Measurements from ENCODE around the gene ERCC6L2. TPM values are rescaled to one million over a fixed set of nuclear protein-coding genes. Genes with fewer than 3 reads are reported as not detected.

The ERCC6L2 gene
- polyA plus RNA-seq, 1 donor from 2014 or later = 72.6 TPM

DNA sequence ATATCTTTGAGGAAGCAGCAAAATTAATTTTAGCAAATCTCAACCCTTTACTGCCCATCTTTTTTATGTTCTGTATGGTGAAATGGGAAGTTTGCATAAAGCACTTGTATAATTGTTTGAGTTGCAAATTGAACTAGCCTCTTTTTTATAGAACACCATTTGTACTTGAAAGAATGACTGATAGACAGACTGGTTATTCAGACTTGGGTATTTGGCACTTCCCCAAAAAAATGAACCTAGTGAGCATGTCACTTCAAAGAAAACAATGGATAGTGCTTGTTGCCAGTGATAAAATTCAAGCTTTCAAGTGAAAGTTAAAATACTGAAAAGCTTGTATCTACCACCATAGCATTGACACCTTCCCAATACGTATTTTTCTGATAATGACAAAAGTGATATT, 115.8 kb downstream of the ERCC6L2 start:
- no peaks in the 10 kb centered on the region for H3K79me2 ChIP-seq (replicated peaks; ENCODE audit: insufficient read depth, low read length)
- no peak overlapping the region for H3K4me3 ChIP-seq (ENCODE audit: low read length)
- no peaks in the 10 kb centered on the region for H3K36me3 ChIP-seq (ENCODE audit: insufficient read depth, low read length)
- TF ChIP-seq, protein P1, sequence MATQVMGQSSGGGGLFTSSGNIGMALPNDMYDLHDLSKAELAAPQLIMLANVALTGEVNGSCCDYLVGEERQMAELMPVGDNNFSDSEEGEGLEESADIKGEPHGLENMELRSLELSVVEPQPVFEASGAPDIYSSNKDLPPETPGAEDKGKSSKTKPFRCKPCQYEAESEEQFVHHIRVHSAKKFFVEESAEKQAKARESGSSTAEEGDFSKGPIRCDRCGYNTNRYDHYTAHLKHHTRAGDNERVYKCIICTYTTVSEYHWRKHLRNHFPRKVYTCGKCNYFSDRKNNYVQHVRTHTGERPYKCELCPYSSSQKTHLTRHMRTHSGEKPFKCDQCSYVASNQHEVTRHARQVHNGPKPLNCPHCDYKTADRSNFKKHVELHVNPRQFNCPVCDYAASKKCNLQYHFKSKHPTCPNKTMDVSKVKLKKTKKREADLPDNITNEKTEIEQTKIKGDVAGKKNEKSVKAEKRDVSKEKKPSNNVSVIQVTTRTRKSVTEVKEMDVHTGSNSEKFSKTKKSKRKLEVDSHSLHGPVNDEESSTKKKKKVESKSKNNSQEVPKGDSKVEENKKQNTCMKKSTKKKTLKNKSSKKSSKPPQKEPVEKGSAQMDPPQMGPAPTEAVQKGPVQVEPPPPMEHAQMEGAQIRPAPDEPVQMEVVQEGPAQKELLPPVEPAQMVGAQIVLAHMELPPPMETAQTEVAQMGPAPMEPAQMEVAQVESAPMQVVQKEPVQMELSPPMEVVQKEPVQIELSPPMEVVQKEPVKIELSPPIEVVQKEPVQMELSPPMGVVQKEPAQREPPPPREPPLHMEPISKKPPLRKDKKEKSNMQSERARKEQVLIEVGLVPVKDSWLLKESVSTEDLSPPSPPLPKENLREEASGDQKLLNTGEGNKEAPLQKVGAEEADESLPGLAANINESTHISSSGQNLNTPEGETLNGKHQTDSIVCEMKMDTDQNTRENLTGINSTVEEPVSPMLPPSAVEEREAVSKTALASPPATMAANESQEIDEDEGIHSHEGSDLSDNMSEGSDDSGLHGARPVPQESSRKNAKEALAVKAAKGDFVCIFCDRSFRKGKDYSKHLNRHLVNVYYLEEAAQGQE (IDR thresholded peaks at IDR 0.05; ENCODE audit: borderline replicate concordance) = no peak
- TF ChIP-seq MXI1 (conservative IDR thresholded peaks at IDR 0.05; ENCODE audit: poor library complexity, severe bottlenecking) (no peak), POLR2AphosphoS5 (IDR thresholded peaks at IDR 0.05) (no peak), EZH2 (IDR thresholded peaks at IDR 0.05; ENCODE audit: borderline replicate concordance, insufficient read depth, low read length, poor library complexity, severe bottlenecking) (no peak), TAF1 (IDR thresholded peaks at IDR 0.05; ENCODE audit: low read depth) (no peak), SMC3 (conservative IDR thresholded peaks at IDR 0.05; ENCODE audit: poor library complexity) (no peak), RAD21 (conservative IDR thresholded peaks at IDR 0.05) (no peak), EP300 (conservative IDR thresholded peaks at IDR 0.05; ENCODE audit: poor library complexity, severe bottlenecking) (no peak)
- TF ChIP-seq, protein P2, sequence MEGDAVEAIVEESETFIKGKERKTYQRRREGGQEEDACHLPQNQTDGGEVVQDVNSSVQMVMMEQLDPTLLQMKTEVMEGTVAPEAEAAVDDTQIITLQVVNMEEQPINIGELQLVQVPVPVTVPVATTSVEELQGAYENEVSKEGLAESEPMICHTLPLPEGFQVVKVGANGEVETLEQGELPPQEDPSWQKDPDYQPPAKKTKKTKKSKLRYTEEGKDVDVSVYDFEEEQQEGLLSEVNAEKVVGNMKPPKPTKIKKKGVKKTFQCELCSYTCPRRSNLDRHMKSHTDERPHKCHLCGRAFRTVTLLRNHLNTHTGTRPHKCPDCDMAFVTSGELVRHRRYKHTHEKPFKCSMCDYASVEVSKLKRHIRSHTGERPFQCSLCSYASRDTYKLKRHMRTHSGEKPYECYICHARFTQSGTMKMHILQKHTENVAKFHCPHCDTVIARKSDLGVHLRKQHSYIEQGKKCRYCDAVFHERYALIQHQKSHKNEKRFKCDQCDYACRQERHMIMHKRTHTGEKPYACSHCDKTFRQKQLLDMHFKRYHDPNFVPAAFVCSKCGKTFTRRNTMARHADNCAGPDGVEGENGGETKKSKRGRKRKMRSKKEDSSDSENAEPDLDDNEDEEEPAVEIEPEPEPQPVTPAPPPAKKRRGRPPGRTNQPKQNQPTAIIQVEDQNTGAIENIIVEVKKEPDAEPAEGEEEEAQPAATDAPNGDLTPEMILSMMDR (IDR thresholded peaks at IDR 0.05; ENCODE audit: poor library complexity, severe bottlenecking) = no peak
- no peak overlapping the region for H3K4me2 ChIP-seq (ENCODE audit: low read length)
- H3K27ac ChIP-seq (ENCODE audit: low read length) = no peak overlapping the region
- H2AFZ ChIP-seq (ENCODE audit: low read depth, low read length) = no peak overlapping the region
- no peak overlapping the region for H3K9ac ChIP-seq (ENCODE audit: low read length)
- H3K27me3 ChIP-seq (ENCODE audit: insufficient read depth, low read depth, low read length) = no peaks in the 10 kb centered on the region
- no peaks in the 10 kb centered on the region for H3K9me2 ChIP-seq (ENCODE audit: insufficient read depth, low read length)
- no peaks in the 10 kb centered on the region for H3F3A ChIP-seq (ENCODE audit: insufficient read depth, low read length, poor library complexity, severe bottlenecking)
- H3K9me3 ChIP-seq (ENCODE audit: low read length) = no peaks in the 10 kb centered on the region
- no peaks in the 10 kb centered on the region for H4K20me1 ChIP-seq (ENCODE audit: insufficient read depth)

DNA sequence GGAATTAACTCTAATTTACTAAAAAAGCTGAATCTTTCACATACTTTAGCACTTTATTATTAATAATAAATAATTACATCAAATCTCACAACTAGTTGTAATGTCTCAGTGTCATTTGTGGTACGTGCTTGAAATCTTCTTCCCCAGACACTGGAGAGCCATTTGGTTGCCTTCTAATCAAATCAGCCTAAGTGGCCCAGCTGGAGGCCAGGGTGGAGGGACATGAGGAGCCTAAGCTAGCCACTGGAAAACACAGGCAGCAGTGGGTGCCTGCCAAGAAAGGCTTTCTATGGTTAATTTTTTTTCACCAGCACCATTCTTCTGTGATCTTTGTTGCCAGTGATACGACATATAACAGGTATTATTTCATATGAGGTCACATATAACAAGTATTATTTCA, 117.0 kb downstream of the ERCC6L2 start:
- Histone ChIP-seq H3K36me3 (ENCODE audit: insufficient read depth, low read length) (no peaks in the 10 kb centered on the region), H3F3A (ENCODE audit: insufficient read depth, low read length, poor library complexity, severe bottlenecking) (no peaks in the 10 kb centered on the region), H2AFZ (ENCODE audit: low read depth, low read length) (no peak overlapping the region), H3K4me2 (ENCODE audit: low read length) (no peak overlapping the region), H3K9me3 (ENCODE audit: low read length) (no peaks in the 10 kb centered on the region), H3K9me2 (ENCODE audit: insufficient read depth, low read length) (no peaks in the 10 kb centered on the region), H3K27me3 (ENCODE audit: insufficient read depth, low read depth, low read length) (no peaks in the 10 kb centered on the region), H3K79me2 (replicated peaks; ENCODE audit: insufficient read depth, low read length) (no peaks in the 10 kb centered on the region), H4K20me1 (ENCODE audit: insufficient read depth) (no peaks in the 10 kb centered on the region), H3K4me3 (ENCODE audit: low read length) (no peak overlapping the region), H3K27ac (ENCODE audit: low read length) (no peak overlapping the region), H3K9ac (ENCODE audit: low read length) (no peak overlapping the region)
- TF ChIP-seq SMC3 (conservative IDR thresholded peaks at IDR 0.05; ENCODE audit: poor library complexity) (no peak), EP300 (conservative IDR thresholded peaks at IDR 0.05; ENCODE audit: poor library complexity, severe bottlenecking) (no peak), TAF1 (IDR thresholded peaks at IDR 0.05; ENCODE audit: low read depth) (no peak), EZH2 (IDR thresholded peaks at IDR 0.05; ENCODE audit: borderline replicate concordance, insufficient read depth, low read length, poor library complexity, severe bottlenecking) (no peak), RAD21 (conservative IDR thresholded peaks at IDR 0.05) (no peak), MXI1 (conservative IDR thresholded peaks at IDR 0.05; ENCODE audit: poor library complexity, severe bottlenecking) (no peak), POLR2AphosphoS5 (IDR thresholded peaks at IDR 0.05) (no peak)
- TF ChIP-seq, protein P1 (IDR thresholded peaks at IDR 0.05; ENCODE audit: borderline replicate concordance) = no peak
- TF ChIP-seq, protein P2 (IDR thresholded peaks at IDR 0.05; ENCODE audit: poor library complexity, severe bottlenecking) = no peak

All from neural cell (in vitro differentiated cells).